Natural killer cell (primary cell): ENCODE measurements around the gene NTNG2. TPM values are rescaled to one million over a fixed set of nuclear protein-coding genes. Genes with fewer than 3 reads are reported as not detected.

ENCODE experiments used
- ATAC-seq, 3 donors: fragments of 150-1000 bp in 2 of 3; fragments of 200-7000 bp in 1 of 3; cut with Tn5 transposase; 1 replicate in 1 of 3; 2 replicates in 2 of 3; pipeline ENCODE4 v1.10.0; 2021; ENCODE audit warnings: mild to moderate bottlenecking in 2 of 3, moderate library complexity in 2 of 3
- DNase-seq, 2 donors: peaks; one replicate each; pipeline versions ENCODE4 v3.0.0 to v3.0.0-alpha.2; 2013 to 2021; ENCODE audit warnings: mixed read lengths in 1 of 2
- H3K27ac ChIP-seq: one replicate; pipeline ENCODE4 v1.5.1; 2013; ENCODE audit warnings: mild to moderate bottlenecking, low read length
- H3K27me3 ChIP-seq: one replicate; pipeline ENCODE4 v1.6.1; 2013; ENCODE audit warnings: low read length; ENCODE audit not compliant: control insufficient read depth, insufficient read depth
- H3K36me3 ChIP-seq: one replicate; pipeline ENCODE4 v1.6.1; 2013; ENCODE audit warnings: low read length; ENCODE audit not compliant: control insufficient read depth, insufficient read depth
- H3K4me1 ChIP-seq: one replicate; pipeline ENCODE4 v1.6.1; 2013; ENCODE audit warnings: low read length; ENCODE audit not compliant: control insufficient read depth, insufficient read depth
- H3K4me3 ChIP-seq: one replicate; pipeline ENCODE4 v1.5.1; 2013; ENCODE audit warnings: low read length
- H3K9me3 ChIP-seq: one replicate; pipeline ENCODE4 v1.6.1; 2013; ENCODE audit warnings: low read length; ENCODE audit not compliant: control insufficient read depth, insufficient read depth
- H3K27ac Mint-ChIP-seq, 2 donors: one replicate each; pipeline ENCODE4 v1.8.0; 2022; ENCODE audit warnings: mild to moderate bottlenecking in 2 of 2, mixed read lengths in 2 of 2, moderate library complexity in 1 of 2
- H3K27me3 Mint-ChIP-seq, 2 donors: one replicate each; pipeline ENCODE4 v1.8.0; 2022; ENCODE audit warnings: low read depth in 2 of 2, mixed read lengths in 2 of 2
- H3K36me3 Mint-ChIP-seq: one replicate; pipeline ENCODE4 v1.8.0; 2022; ENCODE audit warnings: mixed read lengths
- H3K4me1 Mint-ChIP-seq, 2 donors: one replicate each; pipeline ENCODE4 v1.8.0; 2022; ENCODE audit warnings: mixed read lengths in 2 of 2
- H3K4me3 Mint-ChIP-seq: one replicate; pipeline ENCODE4 v1.8.0; 2022; ENCODE audit warnings: mild to moderate bottlenecking, moderate library complexity, mixed read lengths
- H3K9me3 Mint-ChIP-seq, 2 donors: one replicate each; pipeline ENCODE4 v1.8.0; 2022; ENCODE audit warnings: mixed read lengths in 2 of 2
- WGBS: methylation state at CpG from one replicate; pipeline ENCODE4 v1.1.7; 2013; ENCODE audit warnings: missing lambda C conversion rate; ENCODE audit not compliant: insufficient coverage; 5-methylcytosine and 5-hydroxymethylcytosine counted together
- intact Hi-C: fragments of 100-400 bp; cut with micrococcal nuclease; formaldehyde crosslinking; loops from one replicate; pipeline ENCODE4 v1.14.2; 2022
- total RNA-seq, 4 donors: library from RNA; stranded (reverse); fragments of 120-200 nt in 1 of 4; gene quantifications; one replicate each; pipeline versions ENCODE4 v1.2.3 to v1.2.4, GENCODE V29; 2013 to 2022
- TF ChIP-seq, protein P1 (sequence below): fragments of 200-600 bp; IDR thresholded peaks from one replicate; pipeline ENCODE4 v1.8.0; 2022; ENCODE audit warnings: antibody characterized with exemption

The NTNG2 gene
- total RNA-seq, 3 donors from 2014 or later (not counting 1 experiment from before 2014, with no cell fraction given): 23.4 to 67.2 (median 32.6) TPM

- Histone ChIP-seq H3K36me3 (no peaks in the 10 kb centered on the region), H3K4me1 (peaks cover 27% of the 10 kb centered on the region), H3K27ac (no peak overlapping the region), H3K9me3 (no peaks in the 10 kb centered on the region), H3K4me3 (no peak overlapping the region), H3K27me3 (peaks cover 8% of the 10 kb centered on the region)
- Mint-ChIP-seq H3K27me3 (peaks cover 0 to 13% of the 10 kb centered on the region in 2 donors), H3K27ac (no peak overlapping the region), H3K9me3 (no peaks in the 10 kb centered on the region), H3K4me3 (peak overlapping the region; percentile 99), H3K36me3 (no peaks in the 10 kb centered on the region), H3K4me1 (peaks cover 6 to 15% of the 10 kb centered on the region in 2 donors)
- TF ChIP-seq, protein P1, sequence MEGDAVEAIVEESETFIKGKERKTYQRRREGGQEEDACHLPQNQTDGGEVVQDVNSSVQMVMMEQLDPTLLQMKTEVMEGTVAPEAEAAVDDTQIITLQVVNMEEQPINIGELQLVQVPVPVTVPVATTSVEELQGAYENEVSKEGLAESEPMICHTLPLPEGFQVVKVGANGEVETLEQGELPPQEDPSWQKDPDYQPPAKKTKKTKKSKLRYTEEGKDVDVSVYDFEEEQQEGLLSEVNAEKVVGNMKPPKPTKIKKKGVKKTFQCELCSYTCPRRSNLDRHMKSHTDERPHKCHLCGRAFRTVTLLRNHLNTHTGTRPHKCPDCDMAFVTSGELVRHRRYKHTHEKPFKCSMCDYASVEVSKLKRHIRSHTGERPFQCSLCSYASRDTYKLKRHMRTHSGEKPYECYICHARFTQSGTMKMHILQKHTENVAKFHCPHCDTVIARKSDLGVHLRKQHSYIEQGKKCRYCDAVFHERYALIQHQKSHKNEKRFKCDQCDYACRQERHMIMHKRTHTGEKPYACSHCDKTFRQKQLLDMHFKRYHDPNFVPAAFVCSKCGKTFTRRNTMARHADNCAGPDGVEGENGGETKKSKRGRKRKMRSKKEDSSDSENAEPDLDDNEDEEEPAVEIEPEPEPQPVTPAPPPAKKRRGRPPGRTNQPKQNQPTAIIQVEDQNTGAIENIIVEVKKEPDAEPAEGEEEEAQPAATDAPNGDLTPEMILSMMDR: no peak
- ATAC-seq (no peak), DNase-seq (no peak)
- intact Hi-C loops: loop anchor here (10.0 kb wide), 1 partner anchor 649 kb away; no protein-coding TSS in a partner anchor
- 90% methylated on average over 17 of the region's 19 CpGs for WGBS
Measured at GRCh38 chr9:132243156-132244074, 81.6 kb downstream of the NTNG2 start.

GRCh38 chr9:132244582-132245455 lies 83.0 kb downstream of the NTNG2 start:
- peak overlapping the region; percentile 40 for H3K4me3 Mint-ChIP-seq

GRCh38 chr9:132245465-132245864 lies 83.6 kb downstream of the NTNG2 start:
- H3K4me3 Mint-ChIP-seq: no peak overlapping the region
- ATAC-seq: no peak

More at GRCh38 chr9:132244582-132245455, 83.0 kb downstream of the NTNG2 start:
- Mint-ChIP-seq H3K9me3 (no peaks in the 10 kb centered on the region), H3K4me1 (peaks cover 6 to 15% of the 10 kb centered on the region in 2 donors), H3K27ac (no peak overlapping the region), H3K27me3 (peaks cover 0 to 13% of the 10 kb centered on the region in 2 donors), H3K36me3 (no peaks in the 10 kb centered on the region)
- Histone ChIP-seq H3K4me3 (no peak overlapping the region), H3K4me1 (peaks cover 25% of the 10 kb centered on the region), H3K36me3 (no peaks in the 10 kb centered on the region), H3K9me3 (no peaks in the 10 kb centered on the region), H3K27me3 (peaks cover 8% of the 10 kb centered on the region), H3K27ac (no peak overlapping the region)
- 85% methylated on average over 19 of the region's 19 CpGs for WGBS
- DNase-seq (no peak), ATAC-seq (no peak)
- TF ChIP-seq, protein P1: no peak
- intact Hi-C loops: loop anchor here (10.0 kb wide), 1 partner anchor 650 kb away; no protein-coding TSS in a partner anchor

More at GRCh38 chr9:132245465-132245864, 83.6 kb downstream of the NTNG2 start:
- TF ChIP-seq, protein P1: no peak
- 89% methylated on average over 9 of the region's 9 CpGs for WGBS
- no peaks in the 10 kb centered on the region for H3K36me3 Mint-ChIP-seq
- no peaks in the 10 kb centered on the region for H3K9me3 Mint-ChIP-seq
- no peak overlapping the region for H3K27ac Mint-ChIP-seq
- Histone ChIP-seq H3K9me3 (no peaks in the 10 kb centered on the region), H3K36me3 (no peaks in the 10 kb centered on the region), H3K4me3 (no peak overlapping the region), H3K4me1 (peaks cover 18% of the 10 kb centered on the region), H3K27me3 (peaks cover 8% of the 10 kb centered on the region), H3K27ac (no peak overlapping the region)
- no peak for DNase-seq
- intact Hi-C loops: loop anchor here (10.0 kb wide), 1 partner anchor 651 kb away; no protein-coding TSS in a partner anchor
- H3K27me3 Mint-ChIP-seq: peaks cover 0 to 13% of the 10 kb centered on the region in 2 donors
- H3K4me1 Mint-ChIP-seq: peaks cover 6 to 15% of the 10 kb centered on the region in 2 donors
